ENCODE results near the gene MCM8.

DNA sequence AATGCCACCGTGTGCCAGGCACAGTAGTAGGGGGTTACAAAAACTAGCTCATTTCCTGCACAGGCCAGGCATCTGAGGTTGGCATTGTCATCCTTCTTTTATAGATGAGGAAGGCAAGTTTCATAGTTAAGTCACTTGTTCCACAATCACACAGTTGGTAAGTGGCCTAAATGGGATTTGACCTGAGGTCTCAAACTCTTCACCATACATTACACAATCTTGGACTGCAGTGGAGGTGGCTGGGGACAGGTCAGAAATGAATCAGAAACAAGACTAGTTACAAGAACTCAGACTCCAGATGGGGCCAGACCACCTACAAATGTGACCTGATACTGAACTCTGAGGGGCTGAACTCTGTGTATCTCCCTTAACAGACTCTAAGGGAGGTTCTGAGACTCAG, 49.5 kb upstream of the MCM8 start:
- no peak for TF ChIP-seq CTCF (IDR thresholded peaks at IDR 0.05)
- no peak for TF ChIP-seq POLR2A (IDR thresholded peaks at IDR 0.05)

Data from esophagus squamous epithelium (tissue), 4 donors.